Lower leg skin (tissue), 3 donors: ENCODE measurements around the gene APLF.

Experiments used
- CTCF ChIP-seq, 3 donors: fragments of 450-650 bp; IDR thresholded peaks; one replicate each; pipeline ENCODE4 v1.5.1; 2016; ENCODE audit warnings: antibody characterized with exemption in 3 of 3, mild to moderate bottlenecking in 3 of 3, moderate library complexity in 2 of 3
- POLR2A ChIP-seq, 2 donors: fragments of 450-650 bp; IDR thresholded peaks; one replicate each; pipeline ENCODE4 v1.6.1; 2016 to 2017; ENCODE audit warnings: antibody characterized with exemption in 2 of 2, mild to moderate bottlenecking in 1 of 2, moderate library complexity in 1 of 2

- no peak for TF ChIP-seq CTCF (IDR thresholded peaks at IDR 0.05)
- TF ChIP-seq POLR2A (IDR thresholded peaks at IDR 0.05), result no peak
Observed at GRCh38 chr2:68519236-68519635, 51.9 kb downstream of the APLF start.
